GM23338 (cell line): ENCODE measurements around the gene CSAG1. TPM values are rescaled to one million over a fixed set of nuclear protein-coding genes. Genes with fewer than 3 reads are reported as not detected.

Experiments used
- ATAC-seq: fragments of 200-7000 bp; cut with Tn5 transposase; 3 replicates; pipeline ENCODE4 v1.9.1; 2020
- DNase-seq: peaks from one replicate; pipeline ENCODE4 v3.0.0-alpha.2; 2015; ENCODE audit warnings: low spot score
- H2AFZ ChIP-seq: fragments of 200-600 bp; sonication (generic); 2 replicates; pipeline ENCODE4 v1.8.0; 2016; ENCODE audit warnings: antibody characterized with exemption, mild to moderate bottlenecking, moderate library complexity
- H3F3A ChIP-seq: fragments of 200-600 bp; sonication (generic); replicated peaks from 2 replicates; pipeline ENCODE4 v1.8.0; 2017; ENCODE audit warnings: antibody characterized with exemption, mixed run types, low read depth
- H3K27ac ChIP-seq: fragments of 200-600 bp; sonication (generic); 2 replicates; pipeline ENCODE4 v1.6.1; 2016; ENCODE audit warnings: low read depth
- H3K27me3 ChIP-seq: fragments of 200-600 bp; sonication (generic); 2 replicates; pipeline ENCODE4 v1.8.0; 2016; ENCODE audit warnings: mild to moderate bottlenecking, mixed run types, moderate library complexity; ENCODE audit not compliant: insufficient read depth
- H3K36me3 ChIP-seq: fragments of 200-600 bp; sonication (generic); 2 replicates; pipeline ENCODE4 v1.8.0; 2016; ENCODE audit warnings: mild to moderate bottlenecking; ENCODE audit not compliant: insufficient read depth
- H3K4me1 ChIP-seq: fragments of 200-600 bp; sonication (generic); 2 replicates; pipeline ENCODE4 v1.8.0; 2016; ENCODE audit warnings: mild to moderate bottlenecking, moderate library complexity; ENCODE audit not compliant: insufficient read depth
- H3K4me2 ChIP-seq: fragments of 200-600 bp; sonication (generic); 2 replicates; pipeline ENCODE4 v1.7.1; 2017; ENCODE audit warnings: mixed run types
- H3K4me3 ChIP-seq: fragments of 200-600 bp; sonication (generic); 2 replicates; pipeline ENCODE4 v1.6.1; 2016; ENCODE audit warnings: mixed run types
- H3K79me2 ChIP-seq: fragments of 200-600 bp; sonication (generic); replicated peaks from 2 replicates; pipeline ENCODE4 v1.8.0; 2017; ENCODE audit warnings: mild to moderate bottlenecking; ENCODE audit not compliant: insufficient read depth
- H3K9me2 ChIP-seq: fragments of 200-600 bp; sonication (generic); 2 replicates; pipeline ENCODE4 v1.8.0; 2017; ENCODE audit not compliant: insufficient read depth
- H4K20me1 ChIP-seq: fragments of 200-600 bp; sonication (generic); replicated peaks from 2 replicates; pipeline ENCODE4 v1.8.0; 2017; ENCODE audit warnings: mild to moderate bottlenecking; ENCODE audit not compliant: insufficient read depth
- H3K27ac Mint-ChIP-seq: 2 replicates; pipeline ENCODE4 v1.8.0; 2020; ENCODE audit warnings: inconsistent platforms, mild to moderate bottlenecking, moderate library complexity, mixed read lengths
- H3K27me3 Mint-ChIP-seq: 3 replicates; pipeline ENCODE4 v1.8.0; 2022; ENCODE audit warnings: low read depth, mild to moderate bottlenecking, moderate library complexity, mixed read lengths, inconsistent platforms; ENCODE audit not compliant: insufficient read depth, poor library complexity
- H3K36me3 Mint-ChIP-seq: 3 replicates; pipeline ENCODE4 v1.8.0; 2021; ENCODE audit warnings: low read depth, mild to moderate bottlenecking, inconsistent platforms, moderate library complexity, mixed read lengths
- H3K4me1 Mint-ChIP-seq: 3 replicates; pipeline ENCODE4 v1.8.0; 2020; ENCODE audit warnings: mild to moderate bottlenecking, inconsistent platforms, mixed read lengths
- H3K4me3 Mint-ChIP-seq: 3 replicates; pipeline ENCODE4 v1.8.0; 2021; ENCODE audit warnings: moderate library complexity, mild to moderate bottlenecking, inconsistent platforms, mixed read lengths
- H3K9me3 Mint-ChIP-seq: 3 replicates; pipeline ENCODE4 v1.8.0; 2020; ENCODE audit warnings: moderate library complexity, mild to moderate bottlenecking, inconsistent platforms, mixed read lengths
- CREB1 ChIP-seq: fragments of 250-450 bp; sonication (Bioruptor Pico); IDR thresholded peaks from 2 replicates; pipeline ENCODE4 v1.5.0; 2020; ENCODE audit warnings: low read depth, mild to moderate bottlenecking, moderate library complexity
- EZH2 ChIP-seq: fragments of 200-600 bp; sonication (generic); IDR thresholded peaks from one replicate; pipeline ENCODE4 v1.8.0; 2017; ENCODE audit warnings: antibody characterized with exemption, mild to moderate bottlenecking, low read depth; ENCODE audit not compliant: unreplicated experiment
- EZH2phosphoT487 ChIP-seq: fragments of 200-600 bp; sonication (generic); IDR thresholded peaks from one replicate; pipeline ENCODE4 v1.8.1; 2018; ENCODE audit warnings: antibody characterized with exemption; ENCODE audit not compliant: unreplicated experiment
- JUNB ChIP-seq: IDR thresholded peaks from one replicate; pipeline ENCODE4 v1.6.1; 2016; ENCODE audit warnings: antibody characterized with exemption; ENCODE audit not compliant: unreplicated experiment
- STAT1 ChIP-seq: IDR thresholded peaks from one replicate; pipeline ENCODE4 v1.6.1; 2016; ENCODE audit warnings: antibody characterized with exemption; ENCODE audit not compliant: unreplicated experiment
- polyA plus RNA-seq: library from polyadenylated mRNA; unstranded; fragments of >200 nt; fragmentation: Nextera tagmentation; extraction: Ambion mirVana; gene quantifications from 2 replicates; pipeline ENCODE4 v1.2.1, GENCODE V29; 2016
- total RNA-seq: library from RNA; depleted of rRNA; stranded (reverse); fragments of >200 nt; shearing (Covaris generic); gene quantifications from 2 replicates; pipeline ENCODE4 v1.2.3, GENCODE V29; 2014
- TF ChIP-seq, protein P1 (sequence below): fragments of 250-450 bp; sonication (Bioruptor Pico); IDR thresholded peaks from 2 replicates; pipeline ENCODE4 v1.5.0; 2020; ENCODE audit warnings: mild to moderate bottlenecking, moderate library complexity

CSAG1 gene
- total and polyA plus RNA-seq, 2 experiments from 2014 or later = 0.27 TPM; not detected in 1

DNA sequence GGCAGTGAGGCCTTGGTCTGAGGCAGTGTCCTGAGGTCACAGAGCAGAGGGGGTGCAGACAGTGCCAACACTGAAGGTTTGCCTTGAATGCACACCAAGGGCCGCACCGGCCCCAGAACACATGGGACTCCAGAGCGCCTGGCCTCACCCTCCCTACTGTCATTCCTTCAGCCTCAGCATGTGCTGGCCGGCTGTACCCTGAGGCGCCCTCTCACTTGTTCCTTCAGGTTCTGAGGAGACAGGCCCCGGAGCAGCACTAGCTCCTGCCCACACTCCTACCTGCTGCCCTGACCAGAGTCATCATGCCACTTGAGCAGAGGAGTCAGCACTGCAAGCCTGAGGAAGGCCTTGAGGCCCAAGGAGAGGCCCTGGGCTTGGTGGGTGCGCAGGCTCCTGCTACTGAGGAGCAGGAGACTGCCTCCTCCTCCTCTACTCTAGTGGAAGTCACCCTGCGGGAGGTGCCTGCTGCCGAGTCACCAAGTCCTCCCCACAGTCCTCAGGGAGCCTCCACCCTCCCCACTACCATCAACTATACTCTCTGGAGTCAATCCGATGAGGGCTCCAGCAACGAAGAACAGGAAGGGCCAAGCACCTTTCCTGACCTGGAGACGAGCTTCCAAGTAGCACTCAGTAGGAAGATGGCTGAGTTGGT lies 2.5 kb upstream of the CSAG1 start:
- Histone ChIP-seq H3F3A (no peaks in the 10 kb centered on the region), H3K4me1 (no peaks in the 10 kb centered on the region), H3K27ac (no peak overlapping the region), H3K9me2 (no peaks in the 10 kb centered on the region), H3K4me3 (no peak overlapping the region), H3K4me2 (no peak overlapping the region), H4K20me1 (no peaks in the 10 kb centered on the region), H2AFZ (no peak overlapping the region), H3K79me2 (no peaks in the 10 kb centered on the region), H3K36me3 (no peaks in the 10 kb centered on the region), H3K27me3 (no peaks in the 10 kb centered on the region)
- Mint-ChIP-seq H3K36me3 (no peaks in the 10 kb centered on the region), H3K4me3 (no peak overlapping the region), H3K9me3 (no peaks in the 10 kb centered on the region), H3K4me1 (no peaks in the 10 kb centered on the region; the same call in 2 of the 3 replicates), H3K27ac (no peak overlapping the region), H3K27me3 (no peaks in the 10 kb centered on the region)
- no peak for DNase-seq
- TF ChIP-seq, protein P1, sequence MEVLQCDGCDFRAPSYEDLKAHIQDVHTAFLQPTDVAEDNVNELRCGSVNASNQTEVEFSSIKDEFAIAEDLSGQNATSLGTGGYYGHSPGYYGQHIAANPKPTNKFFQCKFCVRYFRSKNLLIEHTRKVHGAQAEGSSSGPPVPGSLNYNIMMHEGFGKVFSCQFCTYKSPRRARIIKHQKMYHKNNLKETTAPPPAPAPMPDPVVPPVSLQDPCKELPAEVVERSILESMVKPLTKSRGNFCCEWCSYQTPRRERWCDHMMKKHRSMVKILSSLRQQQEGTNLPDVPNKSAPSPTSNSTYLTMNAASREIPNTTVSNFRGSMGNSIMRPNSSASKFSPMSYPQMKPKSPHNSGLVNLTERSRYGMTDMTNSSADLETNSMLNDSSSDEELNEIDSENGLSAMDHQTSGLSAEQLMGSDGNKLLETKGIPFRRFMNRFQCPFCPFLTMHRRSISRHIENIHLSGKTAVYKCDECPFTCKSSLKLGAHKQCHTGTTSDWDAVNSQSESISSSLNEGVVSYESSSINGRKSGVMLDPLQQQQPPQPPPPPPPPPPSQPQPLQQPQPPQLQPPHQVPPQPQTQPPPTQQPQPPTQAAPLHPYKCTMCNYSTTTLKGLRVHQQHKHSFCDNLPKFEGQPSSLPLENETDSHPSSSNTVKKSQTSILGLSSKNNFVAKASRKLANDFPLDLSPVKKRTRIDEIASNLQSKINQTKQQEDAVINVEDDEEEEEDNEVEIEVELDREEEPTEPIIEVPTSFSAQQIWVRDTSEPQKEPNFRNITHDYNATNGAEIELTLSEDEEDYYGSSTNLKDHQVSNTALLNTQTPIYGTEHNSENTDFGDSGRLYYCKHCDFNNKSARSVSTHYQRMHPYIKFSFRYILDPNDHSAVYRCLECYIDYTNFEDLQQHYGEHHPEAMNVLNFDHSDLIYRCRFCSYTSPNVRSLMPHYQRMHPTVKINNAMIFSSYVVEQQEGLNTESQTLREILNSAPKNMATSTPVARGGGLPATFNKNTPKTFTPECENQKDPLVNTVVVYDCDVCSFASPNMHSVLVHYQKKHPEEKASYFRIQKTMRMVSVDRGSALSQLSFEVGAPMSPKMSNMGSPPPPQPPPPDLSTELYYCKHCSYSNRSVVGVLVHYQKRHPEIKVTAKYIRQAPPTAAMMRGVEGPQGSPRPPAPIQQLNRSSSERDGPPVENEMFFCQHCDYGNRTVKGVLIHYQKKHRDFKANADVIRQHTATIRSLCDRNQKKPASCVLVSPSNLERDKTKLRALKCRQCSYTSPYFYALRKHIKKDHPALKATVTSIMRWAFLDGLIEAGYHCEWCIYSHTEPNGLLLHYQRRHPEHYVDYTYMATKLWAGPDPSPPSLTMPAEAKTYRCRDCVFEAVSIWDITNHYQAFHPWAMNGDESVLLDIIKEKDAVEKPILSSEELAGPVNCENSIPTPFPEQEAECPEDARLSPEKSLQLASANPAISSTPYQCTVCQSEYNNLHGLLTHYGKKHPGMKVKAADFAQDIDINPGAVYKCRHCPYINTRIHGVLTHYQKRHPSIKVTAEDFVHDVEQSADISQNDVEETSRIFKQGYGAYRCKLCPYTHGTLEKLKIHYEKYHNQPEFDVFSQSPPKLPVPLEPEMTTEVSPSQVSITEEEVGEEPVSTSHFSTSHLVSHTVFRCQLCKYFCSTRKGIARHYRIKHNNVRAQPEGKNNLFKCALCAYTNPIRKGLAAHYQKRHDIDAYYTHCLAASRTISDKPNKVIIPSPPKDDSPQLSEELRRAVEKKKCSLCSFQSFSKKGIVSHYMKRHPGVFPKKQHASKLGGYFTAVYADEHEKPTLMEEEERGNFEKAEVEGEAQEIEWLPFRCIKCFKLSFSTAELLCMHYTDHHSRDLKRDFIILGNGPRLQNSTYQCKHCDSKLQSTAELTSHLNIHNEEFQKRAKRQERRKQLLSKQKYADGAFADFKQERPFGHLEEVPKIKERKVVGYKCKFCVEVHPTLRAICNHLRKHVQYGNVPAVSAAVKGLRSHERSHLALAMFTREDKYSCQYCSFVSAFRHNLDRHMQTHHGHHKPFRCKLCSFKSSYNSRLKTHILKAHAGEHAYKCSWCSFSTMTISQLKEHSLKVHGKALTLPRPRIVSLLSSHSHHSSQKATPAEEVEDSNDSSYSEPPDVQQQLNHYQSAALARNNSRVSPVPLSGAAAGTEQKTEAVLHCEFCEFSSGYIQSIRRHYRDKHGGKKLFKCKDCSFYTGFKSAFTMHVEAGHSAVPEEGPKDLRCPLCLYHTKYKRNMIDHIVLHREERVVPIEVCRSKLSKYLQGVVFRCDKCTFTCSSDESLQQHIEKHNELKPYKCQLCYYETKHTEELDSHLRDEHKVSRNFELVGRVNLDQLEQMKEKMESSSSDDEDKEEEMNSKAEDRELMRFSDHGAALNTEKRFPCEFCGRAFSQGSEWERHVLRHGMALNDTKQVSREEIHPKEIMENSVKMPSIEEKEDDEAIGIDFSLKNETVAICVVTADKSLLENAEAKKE (CRISPR knock-in tag) = no peak
- TF ChIP-seq EZH2phosphoT487 = no peak
- no peak for TF ChIP-seq STAT1
- no peak for ATAC-seq

DNA sequence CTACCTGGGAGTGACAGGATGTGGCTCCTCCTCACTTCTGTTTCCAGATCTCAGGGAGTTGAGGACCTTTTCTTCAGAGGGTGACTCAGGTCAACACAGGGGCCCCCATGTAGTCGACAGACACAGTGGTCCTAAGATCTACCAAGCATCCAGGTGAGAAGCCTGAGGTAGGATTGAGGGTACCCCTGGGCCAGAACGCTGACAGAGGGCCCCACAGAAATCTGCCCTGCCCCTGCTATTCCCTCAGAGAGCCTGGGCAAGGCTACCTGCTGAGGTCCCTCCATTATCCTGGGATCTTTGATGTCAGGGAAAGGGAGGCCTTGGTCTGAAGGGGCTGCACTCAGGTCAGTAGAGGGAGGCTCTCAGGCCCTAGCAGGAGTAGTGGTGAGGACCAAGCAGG lies 1.6 kb upstream of the CSAG1 start:
- Mint-ChIP-seq H3K4me1 (no peaks in the 10 kb centered on the region; the same call in 2 of the 3 replicates), H3K4me3 (no peak overlapping the region), H3K9me3 (no peaks in the 10 kb centered on the region), H3K36me3 (no peaks in the 10 kb centered on the region), H3K27me3 (no peaks in the 10 kb centered on the region), H3K27ac (no peak overlapping the region)
- DNase-seq = no peak
- no peaks in the 10 kb centered on the region for H3F3A ChIP-seq
- no peaks in the 10 kb centered on the region for H3K9me2 ChIP-seq
- no peaks in the 10 kb centered on the region for H4K20me1 ChIP-seq
- H3K36me3 ChIP-seq = no peaks in the 10 kb centered on the region
- no peak overlapping the region for H3K4me2 ChIP-seq
- H3K27me3 ChIP-seq = no peaks in the 10 kb centered on the region
- H3K4me1 ChIP-seq = no peaks in the 10 kb centered on the region
- no peak overlapping the region for H2AFZ ChIP-seq
- no peak overlapping the region for H3K27ac ChIP-seq
- H3K4me3 ChIP-seq = no peak overlapping the region
- ATAC-seq = no peak
- no peaks in the 10 kb centered on the region for H3K79me2 ChIP-seq
- TF ChIP-seq, protein P1 (CRISPR knock-in tag) = no peak
- TF ChIP-seq EZH2 (no peak), JUNB (no peak), CREB1 (no peak)
